ENCODE results near the gene RBM20.

GRCh38 chr10:110852947-110853346, 208.8 kb downstream of the RBM20 start:
- TF ChIP-seq, protein P1, sequence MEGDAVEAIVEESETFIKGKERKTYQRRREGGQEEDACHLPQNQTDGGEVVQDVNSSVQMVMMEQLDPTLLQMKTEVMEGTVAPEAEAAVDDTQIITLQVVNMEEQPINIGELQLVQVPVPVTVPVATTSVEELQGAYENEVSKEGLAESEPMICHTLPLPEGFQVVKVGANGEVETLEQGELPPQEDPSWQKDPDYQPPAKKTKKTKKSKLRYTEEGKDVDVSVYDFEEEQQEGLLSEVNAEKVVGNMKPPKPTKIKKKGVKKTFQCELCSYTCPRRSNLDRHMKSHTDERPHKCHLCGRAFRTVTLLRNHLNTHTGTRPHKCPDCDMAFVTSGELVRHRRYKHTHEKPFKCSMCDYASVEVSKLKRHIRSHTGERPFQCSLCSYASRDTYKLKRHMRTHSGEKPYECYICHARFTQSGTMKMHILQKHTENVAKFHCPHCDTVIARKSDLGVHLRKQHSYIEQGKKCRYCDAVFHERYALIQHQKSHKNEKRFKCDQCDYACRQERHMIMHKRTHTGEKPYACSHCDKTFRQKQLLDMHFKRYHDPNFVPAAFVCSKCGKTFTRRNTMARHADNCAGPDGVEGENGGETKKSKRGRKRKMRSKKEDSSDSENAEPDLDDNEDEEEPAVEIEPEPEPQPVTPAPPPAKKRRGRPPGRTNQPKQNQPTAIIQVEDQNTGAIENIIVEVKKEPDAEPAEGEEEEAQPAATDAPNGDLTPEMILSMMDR (conservative IDR thresholded peaks at IDR 0.05; ENCODE audit: low read depth, low read length): no peak
- TF ChIP-seq POLR2A (IDR thresholded peaks at IDR 0.05; ENCODE audit: low read depth, low read length) (no peak), BHLHE40 (IDR thresholded peaks at IDR 0.05; ENCODE audit: low read depth, low read length) (no peak), RFX5 (IDR thresholded peaks at IDR 0.05; ENCODE audit: low read depth, low read length) (no peak), FOS (IDR thresholded peaks at IDR 0.05; ENCODE audit: low read depth, low read length) (no peak), RCOR1 (IDR thresholded peaks at IDR 0.05; ENCODE audit: insufficient replicate concordance, low read length) (no peak), SMC3 (IDR thresholded peaks at IDR 0.05; ENCODE audit: low read depth, low read length) (no peak), NFE2L2 (IDR thresholded peaks at IDR 0.05; ENCODE audit: low read depth, low read length) (no peak), USF2 (IDR thresholded peaks at IDR 0.05; ENCODE audit: low read depth, low read length) (no peak), MAFK (IDR thresholded peaks at IDR 0.05; ENCODE audit: low read depth, low read length) (no peak)
